ENCODE measurements around the gene MACROH2A2.
"Not testable (repeated sequence)": the region's sequence is repeated elsewhere in the genome, so short reads cannot be mapped to it uniquely, and the experiment has no call there.

MACROH2A2 gene

DNA sequence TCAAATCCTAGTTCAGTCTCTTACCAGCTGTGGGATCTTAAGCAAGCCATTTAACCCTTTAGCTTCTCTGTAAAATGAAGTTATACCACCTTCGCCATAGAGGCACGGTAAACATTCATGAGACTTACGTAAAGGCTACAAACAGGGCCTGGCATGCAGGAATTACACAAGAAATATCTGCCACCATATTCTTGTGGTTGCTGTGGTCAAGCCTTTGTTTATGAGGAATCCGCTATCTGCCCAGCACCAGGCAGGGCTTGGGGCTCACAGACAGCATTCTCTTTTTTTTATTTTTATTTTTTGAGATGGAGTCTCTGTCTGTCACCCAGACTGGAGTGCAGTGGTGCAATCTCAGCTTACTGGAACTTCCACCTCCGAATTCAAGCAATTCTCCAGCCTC, 70.1 kb downstream of the MACROH2A2 start:
- no peak overlapping the region for H3K4me3 ChIP-seq (ENCODE audit: low read depth, low read length)
- TF ChIP-seq, protein P1, sequence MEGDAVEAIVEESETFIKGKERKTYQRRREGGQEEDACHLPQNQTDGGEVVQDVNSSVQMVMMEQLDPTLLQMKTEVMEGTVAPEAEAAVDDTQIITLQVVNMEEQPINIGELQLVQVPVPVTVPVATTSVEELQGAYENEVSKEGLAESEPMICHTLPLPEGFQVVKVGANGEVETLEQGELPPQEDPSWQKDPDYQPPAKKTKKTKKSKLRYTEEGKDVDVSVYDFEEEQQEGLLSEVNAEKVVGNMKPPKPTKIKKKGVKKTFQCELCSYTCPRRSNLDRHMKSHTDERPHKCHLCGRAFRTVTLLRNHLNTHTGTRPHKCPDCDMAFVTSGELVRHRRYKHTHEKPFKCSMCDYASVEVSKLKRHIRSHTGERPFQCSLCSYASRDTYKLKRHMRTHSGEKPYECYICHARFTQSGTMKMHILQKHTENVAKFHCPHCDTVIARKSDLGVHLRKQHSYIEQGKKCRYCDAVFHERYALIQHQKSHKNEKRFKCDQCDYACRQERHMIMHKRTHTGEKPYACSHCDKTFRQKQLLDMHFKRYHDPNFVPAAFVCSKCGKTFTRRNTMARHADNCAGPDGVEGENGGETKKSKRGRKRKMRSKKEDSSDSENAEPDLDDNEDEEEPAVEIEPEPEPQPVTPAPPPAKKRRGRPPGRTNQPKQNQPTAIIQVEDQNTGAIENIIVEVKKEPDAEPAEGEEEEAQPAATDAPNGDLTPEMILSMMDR (IDR thresholded peaks at IDR 0.05; ENCODE audit: low read depth, low read length), result no peak

DNA sequence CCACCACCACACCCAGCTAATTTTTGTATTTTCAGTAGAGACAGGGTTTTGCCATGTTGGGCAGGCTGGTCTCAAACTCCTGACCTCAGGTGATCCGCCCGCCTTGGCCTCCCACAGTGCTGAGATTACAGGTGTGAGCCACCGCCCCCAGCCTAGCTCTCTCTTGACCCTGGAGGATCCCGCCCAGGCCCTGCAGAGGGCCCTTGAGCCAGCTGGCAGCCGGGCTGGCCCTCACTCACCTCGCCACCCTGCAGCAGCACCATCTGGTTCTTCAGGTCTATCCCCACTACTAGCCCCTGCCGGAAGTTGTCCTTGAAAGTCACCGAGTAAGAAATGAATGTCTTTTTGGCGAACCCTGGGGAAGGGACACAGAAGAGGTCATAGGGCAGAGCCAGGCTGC, 70.5 kb downstream of the MACROH2A2 start:
- H3K4me3 ChIP-seq (ENCODE audit: low read depth, low read length), result not testable (repeated sequence)

DNA sequence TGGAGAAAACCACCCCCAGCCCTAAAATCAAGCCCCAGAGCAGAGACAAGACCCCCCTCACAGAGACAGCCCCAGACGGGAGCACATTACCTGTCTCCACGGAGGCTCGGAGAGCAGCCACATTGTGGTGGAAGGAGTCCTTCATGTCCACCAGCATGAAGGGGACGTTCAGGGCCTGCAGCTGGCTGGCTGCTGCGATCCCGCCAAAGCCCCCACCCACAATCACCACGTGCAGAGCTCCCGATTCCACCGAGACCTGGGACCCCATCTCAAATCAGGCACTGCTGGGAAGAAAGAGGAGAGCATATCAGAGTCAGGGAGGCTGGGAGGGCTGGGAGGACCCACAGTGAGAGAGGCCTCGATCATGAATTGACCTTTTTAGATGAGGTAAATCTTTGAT, 71.2 kb downstream of the MACROH2A2 start:
- H3K4me3 ChIP-seq (ENCODE audit: low read depth, low read length), result no peak overlapping the region
- TF ChIP-seq, protein P1 (IDR thresholded peaks at IDR 0.05; ENCODE audit: low read depth, low read length), result no peak

DNA sequence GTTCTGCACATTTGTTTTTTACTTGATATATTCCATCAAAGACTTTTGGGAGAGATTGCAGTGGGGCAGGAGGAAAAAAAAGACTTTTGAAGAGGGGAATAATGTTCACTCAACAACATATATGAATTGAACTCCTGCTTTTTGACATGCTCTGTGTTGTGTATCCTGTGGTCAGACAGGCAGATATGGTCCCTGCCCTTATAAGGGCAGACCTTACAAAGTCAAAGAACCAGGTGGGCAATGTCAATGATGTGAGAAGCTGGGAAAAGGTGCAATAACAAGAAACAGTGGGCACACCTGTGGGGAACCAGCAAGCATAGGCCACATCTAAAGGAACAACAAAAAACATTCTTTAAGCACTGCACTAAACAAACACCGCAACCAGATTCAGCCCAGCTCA, 71.8 kb downstream of the MACROH2A2 start:
- TF ChIP-seq, protein P1 (IDR thresholded peaks at IDR 0.05; ENCODE audit: low read depth, low read length), result no peak
- H3K4me3 ChIP-seq (ENCODE audit: low read depth, low read length), result no peak overlapping the region

DNA sequence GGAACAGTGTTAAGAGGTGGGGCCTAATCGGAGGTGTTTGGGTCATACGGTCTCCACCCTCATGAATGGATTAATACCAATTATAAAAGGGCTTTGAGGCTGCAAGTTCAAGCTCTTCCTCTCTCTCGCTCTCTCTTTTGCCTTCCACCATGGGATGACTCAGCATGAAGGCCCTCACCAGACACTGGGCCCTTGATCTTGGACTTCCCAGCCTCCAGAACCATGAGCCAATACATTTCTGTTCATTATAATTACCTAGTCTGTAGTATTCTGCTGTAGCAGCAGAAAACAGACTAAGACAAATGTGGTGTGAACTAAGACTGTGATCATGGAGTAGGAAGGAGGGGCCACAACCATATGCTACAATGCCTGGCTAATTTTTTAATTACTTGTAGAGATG, 72.3 kb downstream of the MACROH2A2 start:
- TF ChIP-seq, protein P1 (IDR thresholded peaks at IDR 0.05; ENCODE audit: low read depth, low read length), result no peak
- no peak overlapping the region for H3K4me3 ChIP-seq (ENCODE audit: low read depth, low read length)

DNA sequence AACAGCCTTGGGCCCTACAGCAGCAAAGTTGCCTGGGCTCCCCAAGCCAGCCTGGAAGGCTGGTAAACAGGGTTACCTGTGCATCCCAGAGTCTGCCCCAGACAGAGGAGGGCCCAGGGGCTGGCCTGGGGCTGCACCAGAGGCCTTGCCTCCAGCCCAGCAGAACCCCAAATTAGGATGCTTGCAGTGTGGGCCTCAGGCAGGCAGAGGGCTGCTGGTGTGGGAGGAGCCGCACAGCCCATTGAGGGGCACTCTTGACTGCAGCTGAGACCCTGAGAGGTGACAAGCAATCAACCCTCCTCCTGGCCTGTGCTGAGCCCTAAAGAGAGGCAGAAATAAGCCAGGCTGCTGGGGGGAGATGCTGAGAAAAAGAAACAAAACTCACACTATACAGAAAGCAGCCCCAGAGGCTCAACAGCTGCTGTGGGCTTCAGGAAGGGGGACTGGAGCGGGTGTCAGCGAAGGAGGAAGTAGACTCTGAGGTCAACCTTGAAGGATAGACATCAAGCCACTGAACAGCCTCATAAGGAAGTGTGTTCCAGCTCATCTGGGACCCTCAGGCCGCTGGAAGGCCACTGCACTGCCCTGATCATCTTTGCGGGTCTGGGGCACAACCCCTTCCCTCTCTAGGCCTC, 73.4 kb downstream of the MACROH2A2 start:
- TF ChIP-seq, protein P1 (IDR thresholded peaks at IDR 0.05; ENCODE audit: low read depth, low read length), result no peak

DNA sequence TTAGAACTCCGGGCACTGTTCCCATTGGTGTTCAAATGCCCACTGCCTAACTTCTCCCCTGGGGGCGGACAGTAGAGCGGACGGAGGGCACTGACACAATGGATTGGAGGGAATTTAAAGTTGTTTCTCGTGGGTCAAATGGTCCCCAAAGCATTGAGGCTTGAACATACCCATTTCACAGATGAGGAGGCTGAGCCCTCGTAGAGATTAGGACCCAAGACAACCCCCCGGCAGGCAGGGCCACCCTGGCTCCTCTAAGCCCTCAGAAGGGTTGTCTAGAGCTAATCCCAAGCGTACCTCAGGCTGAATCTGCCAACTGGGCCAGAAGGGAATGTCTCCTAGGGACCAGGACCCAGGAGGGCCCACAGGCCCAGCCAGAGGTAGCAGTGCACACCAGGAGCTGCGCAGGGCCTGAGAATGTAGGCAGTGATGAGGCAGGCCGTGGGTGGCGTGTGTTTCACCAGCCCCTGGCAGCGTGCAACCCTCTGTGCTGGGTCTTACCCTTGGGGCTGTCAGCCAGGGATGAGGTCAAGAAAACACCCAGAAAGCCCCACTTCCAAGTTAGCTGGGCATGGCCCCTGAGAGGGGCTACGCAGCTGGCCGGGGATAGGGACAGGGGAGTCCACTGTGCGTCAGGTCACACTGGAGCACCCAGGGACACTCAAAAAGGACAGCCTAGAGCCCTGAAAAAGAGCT, 74.2 kb downstream of the MACROH2A2 start:
- TF ChIP-seq, protein P1 (IDR thresholded peaks at IDR 0.05; ENCODE audit: low read depth, low read length), result no peak
- no peak overlapping the region for H3K4me3 ChIP-seq (ENCODE audit: low read depth, low read length)

More for the DNA sequence above, 73.4 kb downstream of the MACROH2A2 start:
- no peak overlapping the region for H3K4me3 ChIP-seq (ENCODE audit: low read depth, low read length)
